ENCODE measurements around the gene KITLG.
"Not testable (repeated sequence)": the region's sequence is repeated elsewhere in the genome, so short reads cannot be mapped to it uniquely, and the experiment has no call there.

KITLG gene, protein sequence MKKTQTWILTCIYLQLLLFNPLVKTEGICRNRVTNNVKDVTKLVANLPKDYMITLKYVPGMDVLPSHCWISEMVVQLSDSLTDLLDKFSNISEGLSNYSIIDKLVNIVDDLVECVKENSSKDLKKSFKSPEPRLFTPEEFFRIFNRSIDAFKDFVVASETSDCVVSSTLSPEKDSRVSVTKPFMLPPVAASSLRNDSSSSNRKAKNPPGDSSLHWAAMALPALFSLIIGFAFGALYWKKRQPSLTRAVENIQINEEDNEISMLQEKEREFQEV

DNA sequence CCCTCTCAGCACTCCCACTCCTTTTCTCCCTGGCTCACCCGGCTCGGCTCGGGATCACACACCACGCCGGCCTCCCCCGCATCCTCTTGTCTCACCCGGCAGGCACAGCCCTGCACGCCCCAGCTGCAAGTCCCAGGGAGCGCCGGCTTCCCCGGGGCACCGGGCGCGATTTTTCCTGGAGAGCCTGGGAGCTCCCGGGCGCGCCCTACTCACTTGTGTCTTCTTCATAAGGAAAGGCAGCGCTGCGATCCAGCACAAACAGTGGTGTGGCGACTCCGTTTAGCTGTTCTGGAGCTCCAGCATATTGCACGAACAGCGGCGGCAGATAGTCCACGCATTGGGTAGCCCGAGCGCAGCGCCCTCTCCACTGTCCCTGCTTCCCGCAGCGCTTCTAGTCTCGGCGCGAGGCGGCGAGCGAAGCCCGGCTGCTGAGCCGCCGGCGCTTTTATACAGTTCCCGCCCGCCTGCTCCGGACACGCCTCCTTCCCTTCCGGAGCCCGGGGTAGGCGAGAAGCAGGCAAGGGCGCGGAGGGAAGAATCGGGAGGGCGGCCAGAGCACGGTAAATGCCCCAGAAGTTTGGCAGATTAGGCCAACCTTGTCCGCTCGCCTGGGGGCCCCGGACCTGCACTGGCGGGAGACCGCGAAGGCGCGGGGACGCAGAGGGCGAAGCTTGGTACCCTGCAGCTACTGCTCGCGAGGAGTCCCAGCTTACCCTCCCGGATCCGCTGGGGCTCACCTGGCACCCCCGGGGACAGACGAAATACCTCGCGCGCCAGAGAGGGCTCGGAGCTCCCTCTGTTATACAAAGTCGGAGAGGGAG lies at the start of gene KITLG:
TSS of gene KITLG (minus strand) at position 421 of the 821 bp plus-strand sequence. CDS start at position 228, 193 bp downstream.
- H3K4me3 ChIP-seq (ENCODE audit: low read length): peak within 1 kb of the TSS; percentile 85
- H3K36me3 ChIP-seq (ENCODE audit: insufficient read depth, low read depth, low read length): no peaks in the 10 kb centered on the region
- H3K4me1 ChIP-seq (ENCODE audit: insufficient read depth, low read length): peaks cover 17% of the 10 kb centered on the region; the same call in 1 of the 2 replicates
- H3K9ac ChIP-seq (ENCODE audit: low read depth, low read length): peak within 1 kb of the TSS; percentile 49; the same call in 1 of the 2 replicates
- no peaks in the 10 kb centered on the region for H3K9me3 ChIP-seq (ENCODE audit: insufficient read depth, low read depth, low read length)
- H3K27ac ChIP-seq (ENCODE audit: low read length): no peak within 1 kb of the TSS
- peaks cover 36% of the 10 kb centered on the region for H3K27me3 ChIP-seq (ENCODE audit: insufficient read depth, low read length)

- no peaks in the 10 kb centered on the region for H3K27me3 ChIP-seq (ENCODE audit: insufficient read depth, low read length)
- no peak overlapping the region for H3K27ac ChIP-seq (ENCODE audit: low read length)
- no peak overlapping the region for H3K4me3 ChIP-seq (ENCODE audit: low read length)
- H3K9me3 ChIP-seq (ENCODE audit: insufficient read depth, low read depth, low read length): no peaks in the 10 kb centered on the region
- H3K36me3 ChIP-seq (ENCODE audit: insufficient read depth, low read depth, low read length): no peaks in the 10 kb centered on the region
- peaks cover 11% of the 10 kb centered on the region; the same call in 1 of the 2 replicates for H3K4me1 ChIP-seq (ENCODE audit: insufficient read depth, low read length)
- no peak overlapping the region for H3K9ac ChIP-seq (ENCODE audit: low read depth, low read length)
Measured at GRCh38 chr12:88628856-88629509, 48.7 kb upstream of the KITLG start.

GRCh38 chr12:88628035-88628434 lies 47.8 kb upstream of the KITLG start:
- not testable (repeated sequence) for H3K9me3 ChIP-seq (ENCODE audit: insufficient read depth, low read depth, low read length); H3K9ac ChIP-seq (ENCODE audit: low read depth, low read length); H3K36me3 ChIP-seq (ENCODE audit: insufficient read depth, low read depth, low read length); H3K4me3 ChIP-seq (ENCODE audit: low read length); H3K27me3 ChIP-seq (ENCODE audit: insufficient read depth, low read length); H3K27ac ChIP-seq (ENCODE audit: low read length)
- peaks cover 17% of the 10 kb centered on the region; the same call in 1 of the 2 replicates for H3K4me1 ChIP-seq (ENCODE audit: insufficient read depth, low read length)

DNA sequence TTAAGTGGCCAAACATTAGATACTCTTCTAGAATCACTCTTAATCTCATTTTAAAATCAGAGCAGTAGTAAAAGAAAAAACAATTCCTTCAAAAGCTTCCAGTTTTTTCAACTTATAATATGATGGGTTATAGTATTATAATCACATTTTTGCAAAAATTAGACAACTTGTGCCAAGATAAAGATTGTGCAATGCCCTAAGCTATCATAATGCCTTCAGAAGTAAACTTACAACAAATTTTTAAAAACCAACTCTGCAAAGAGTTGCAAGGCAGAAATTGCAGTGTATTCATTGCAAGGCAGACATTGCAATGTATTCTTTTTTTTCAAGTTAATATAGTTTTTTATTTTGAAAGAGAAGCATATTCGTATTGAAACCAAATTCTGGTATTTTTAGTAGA lies 47.2 kb upstream of the KITLG start:
- Histone ChIP-seq H3K27me3 (ENCODE audit: insufficient read depth, low read length) (no peaks in the 10 kb centered on the region), H3K4me3 (ENCODE audit: low read length) (no peak overlapping the region), H3K27ac (ENCODE audit: low read length) (no peak overlapping the region), H3K9ac (ENCODE audit: low read depth, low read length) (no peak overlapping the region), H3K4me1 (ENCODE audit: insufficient read depth, low read length) (peaks cover 19% of the 10 kb centered on the region; the same call in 1 of the 2 replicates), H3K9me3 (ENCODE audit: insufficient read depth, low read depth, low read length) (no peaks in the 10 kb centered on the region), H3K36me3 (ENCODE audit: insufficient read depth, low read depth, low read length) (no peaks in the 10 kb centered on the region)

- no peaks in the 10 kb centered on the region for H3K36me3 ChIP-seq (ENCODE audit: insufficient read depth, low read depth, low read length)
- H3K9ac ChIP-seq (ENCODE audit: low read depth, low read length): no peak overlapping the region
- H3K4me1 ChIP-seq (ENCODE audit: insufficient read depth, low read length): peaks cover 19% of the 10 kb centered on the region; the same call in 1 of the 2 replicates
- H3K9me3 ChIP-seq (ENCODE audit: insufficient read depth, low read depth, low read length): no peaks in the 10 kb centered on the region
- H3K4me3 ChIP-seq (ENCODE audit: low read length): no peak overlapping the region
- no peaks in the 10 kb centered on the region for H3K27me3 ChIP-seq (ENCODE audit: insufficient read depth, low read length)
- H3K27ac ChIP-seq (ENCODE audit: low read length): no peak overlapping the region
Measured at GRCh38 chr12:88625356-88625755, 45.1 kb upstream of the KITLG start.

- H3K36me3 ChIP-seq (ENCODE audit: insufficient read depth, low read depth, low read length): no peaks in the 10 kb centered on the region
- no peak overlapping the region for H3K4me3 ChIP-seq (ENCODE audit: low read length)
- H3K9me3 ChIP-seq (ENCODE audit: insufficient read depth, low read depth, low read length): no peaks in the 10 kb centered on the region
- no peak overlapping the region for H3K9ac ChIP-seq (ENCODE audit: low read depth, low read length)
- no peaks in the 10 kb centered on the region for H3K27me3 ChIP-seq (ENCODE audit: insufficient read depth, low read length)
- H3K27ac ChIP-seq (ENCODE audit: low read length): no peak overlapping the region
- H3K4me1 ChIP-seq (ENCODE audit: insufficient read depth, low read length): peaks cover 19% of the 10 kb centered on the region; the same call in 1 of the 2 replicates
Measured at GRCh38 chr12:88624911-88625310, 44.6 kb upstream of the KITLG start.

DNA sequence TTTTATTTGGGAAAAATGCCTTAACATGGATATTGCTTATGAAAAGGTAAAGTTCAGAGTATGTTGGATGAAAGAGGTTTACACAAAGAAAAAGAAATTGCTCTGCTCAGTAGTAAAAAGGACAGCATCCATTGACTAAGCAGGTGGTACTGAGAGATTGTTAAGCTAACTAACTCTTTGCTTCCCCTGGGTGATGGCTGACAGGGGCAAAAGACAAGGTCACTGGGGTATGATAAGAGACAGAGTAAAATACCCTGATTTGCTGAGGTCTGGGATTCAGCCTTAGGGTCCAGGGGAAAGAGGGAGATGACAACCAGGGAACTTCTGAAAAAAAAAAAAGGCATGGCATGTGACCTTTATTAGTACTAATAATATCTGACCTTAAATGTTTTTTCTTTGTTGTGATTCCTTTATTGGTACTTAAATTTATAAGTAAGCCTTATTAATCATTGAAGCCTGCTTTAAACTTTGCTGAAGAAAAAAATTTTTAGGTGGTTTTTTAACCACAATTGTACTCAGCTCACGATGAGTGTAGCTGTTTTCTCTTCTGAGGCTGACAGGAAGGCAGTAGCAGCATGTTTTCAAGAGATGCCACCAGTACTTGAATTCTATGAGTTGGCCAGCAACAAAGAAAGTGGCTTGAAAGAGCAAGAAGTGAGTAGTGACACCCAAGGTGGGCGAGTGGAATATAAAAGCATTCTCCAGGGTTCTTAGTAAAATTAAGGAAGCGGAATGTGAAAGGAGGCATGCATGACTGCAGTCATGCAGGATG lies 43.7 kb upstream of the KITLG start:
- H3K9ac ChIP-seq (ENCODE audit: low read depth, low read length): peak overlapping the region; percentile 38; the same call in 1 of the 2 replicates
- no peaks in the 10 kb centered on the region for H3K9me3 ChIP-seq (ENCODE audit: insufficient read depth, low read depth, low read length)
- peaks cover 19% of the 10 kb centered on the region; the same call in 1 of the 2 replicates for H3K4me1 ChIP-seq (ENCODE audit: insufficient read depth, low read length)
- peak overlapping the region; percentile 0; the same call in 1 of the 2 replicates for H3K4me3 ChIP-seq (ENCODE audit: low read length)
- H3K27me3 ChIP-seq (ENCODE audit: insufficient read depth, low read length): no peaks in the 10 kb centered on the region
- H3K27ac ChIP-seq (ENCODE audit: low read length): no peak overlapping the region
- H3K36me3 ChIP-seq (ENCODE audit: insufficient read depth, low read depth, low read length): no peaks in the 10 kb centered on the region

- Histone ChIP-seq H3K27ac (ENCODE audit: low read length) (no peak overlapping the region), H3K9me3 (ENCODE audit: insufficient read depth, low read depth, low read length) (no peaks in the 10 kb centered on the region), H3K9ac (ENCODE audit: low read depth, low read length) (no peak overlapping the region), H3K27me3 (ENCODE audit: insufficient read depth, low read length) (no peaks in the 10 kb centered on the region), H3K4me3 (ENCODE audit: low read length) (no peak overlapping the region), H3K4me1 (ENCODE audit: insufficient read depth, low read length) (no peaks in the 10 kb centered on the region), H3K36me3 (ENCODE audit: insufficient read depth, low read depth, low read length) (no peaks in the 10 kb centered on the region)
Measured at GRCh38 chr12:88617352-88617751, 37.1 kb upstream of the KITLG start.

- Histone ChIP-seq H3K27ac (ENCODE audit: low read length) (no peak overlapping the region), H3K36me3 (ENCODE audit: insufficient read depth, low read depth, low read length) (no peaks in the 10 kb centered on the region), H3K4me3 (ENCODE audit: low read length) (no peak overlapping the region), H3K27me3 (ENCODE audit: insufficient read depth, low read length) (no peaks in the 10 kb centered on the region), H3K9ac (ENCODE audit: low read depth, low read length) (no peak overlapping the region), H3K9me3 (ENCODE audit: insufficient read depth, low read depth, low read length) (peaks cover 6% of the 10 kb centered on the region; the same call in 1 of the 2 replicates), H3K4me1 (ENCODE audit: insufficient read depth, low read length) (no peaks in the 10 kb centered on the region)
Measured at GRCh38 chr12:88615490-88615889, 35.2 kb upstream of the KITLG start.

GRCh38 chr12:88604646-88605045 lies 24.4 kb upstream of the KITLG start:
- no peaks in the 10 kb centered on the region for H3K36me3 ChIP-seq (ENCODE audit: insufficient read depth, low read depth, low read length)
- no peaks in the 10 kb centered on the region for H3K27me3 ChIP-seq (ENCODE audit: insufficient read depth, low read length)
- H3K27ac ChIP-seq (ENCODE audit: low read length): no peak overlapping the region
- H3K4me3 ChIP-seq (ENCODE audit: low read length): no peak overlapping the region
- H3K9ac ChIP-seq (ENCODE audit: low read depth, low read length): no peak overlapping the region
- no peaks in the 10 kb centered on the region for H3K4me1 ChIP-seq (ENCODE audit: insufficient read depth, low read length)
- H3K9me3 ChIP-seq (ENCODE audit: insufficient read depth, low read depth, low read length): peaks cover under 1% of the 10 kb centered on the region; the same call in 1 of the 2 replicates

DNA sequence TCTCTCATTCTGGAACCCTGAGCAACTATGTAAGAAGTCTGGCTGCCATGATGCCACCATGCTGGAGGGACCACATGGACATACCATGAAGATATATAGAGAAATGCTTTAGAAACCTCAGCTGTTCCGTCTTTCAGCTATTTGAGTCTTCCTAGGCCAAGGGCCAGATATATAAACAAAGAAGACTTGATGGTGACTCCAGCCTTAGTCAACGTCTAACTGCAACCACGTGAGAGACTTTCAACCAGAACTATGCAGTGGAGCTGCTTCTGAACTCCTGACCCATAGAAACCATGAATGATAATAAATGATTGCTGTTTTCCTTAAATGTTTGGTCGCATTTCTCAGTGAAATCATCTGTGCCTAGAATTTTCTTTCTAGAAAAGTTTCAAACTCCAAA lies 20.0 kb upstream of the KITLG start:
- no peaks in the 10 kb centered on the region for H3K9me3 ChIP-seq (ENCODE audit: insufficient read depth, low read depth, low read length)
- H3K4me1 ChIP-seq (ENCODE audit: insufficient read depth, low read length): no peaks in the 10 kb centered on the region
- no peak overlapping the region for H3K27ac ChIP-seq (ENCODE audit: low read length)
- H3K36me3 ChIP-seq (ENCODE audit: insufficient read depth, low read depth, low read length): no peaks in the 10 kb centered on the region
- H3K27me3 ChIP-seq (ENCODE audit: insufficient read depth, low read length): no peaks in the 10 kb centered on the region
- H3K9ac ChIP-seq (ENCODE audit: low read depth, low read length): no peak overlapping the region
- H3K4me3 ChIP-seq (ENCODE audit: low read length): no peak overlapping the region

Data from iPS-20b (cell line).